Fibroblast of lung (primary cell): Measurements from ENCODE around the gene DUSP11. TPM values are rescaled to one million over a fixed set of nuclear protein-coding genes. Genes with fewer than 3 reads are reported as not detected.
"Not testable (repeated sequence)": the region's sequence is repeated elsewhere in the genome, so short reads cannot be mapped to it uniquely, and the experiment has no call there.

Experiments used
- DNase-seq, 2 donors: peaks; one replicate each; pipeline versions ENCODE4 v3.0.0 to v3.0.0-alpha.2; 2010; ENCODE audit warnings: low read depth in 2 of 2
- H2AFZ ChIP-seq: 2 replicates; pipeline ENCODE4 v1.5.1; 2012; ENCODE audit warnings: low read length, control low read depth, inconsistent platforms
- H3K27ac ChIP-seq: 2 replicates; pipeline ENCODE4 v1.5.1; 2011; ENCODE audit warnings: low read length, control low read depth; ENCODE audit not compliant: insufficient read depth
- H3K27me3 ChIP-seq: 2 replicates; pipeline ENCODE4 v1.5.1; 2011; ENCODE audit warnings: mild to moderate bottlenecking, low read length; ENCODE audit not compliant: control insufficient read depth, insufficient read depth
- H3K36me3 ChIP-seq: 2 replicates; pipeline ENCODE4 v1.5.1; 2011; ENCODE audit warnings: low read length; ENCODE audit not compliant: control insufficient read depth, insufficient read depth
- H3K4me1 ChIP-seq: 2 replicates; pipeline ENCODE4 v1.5.1; 2011; ENCODE audit warnings: low read length; ENCODE audit not compliant: control insufficient read depth, insufficient read depth; ENCODE audit errors: extremely low read depth
- H3K4me2 ChIP-seq: 2 replicates; pipeline ENCODE4 v1.5.1; 2011; ENCODE audit warnings: low read length, control low read depth; ENCODE audit not compliant: insufficient read depth; ENCODE audit errors: extremely low read depth
- H3K4me3 ChIP-seq, 4 experiments: fragments of 200-600 bp in 1 of 4; sonication (generic) in 1 of 4; replicated peaks in 1 of 4; 2 replicates each; pipeline ENCODE4 v1.5.1; 2011 to 2016; ENCODE audit warnings: low read length in 4 of 4, low read depth in 3 of 4, mild to moderate bottlenecking in 3 of 4, control low read depth in 2 of 4, inconsistent platforms in 1 of 4, mixed read lengths in 1 of 4; ENCODE audit not compliant: insufficient read depth in 1 of 4; ENCODE audit errors: control extremely low read depth in 1 of 4
- H3K79me2 ChIP-seq: 2 replicates; pipeline ENCODE4 v1.5.1; 2012; ENCODE audit warnings: mild to moderate bottlenecking, low read length, inconsistent platforms; ENCODE audit not compliant: control insufficient read depth, insufficient read depth
- H3K9ac ChIP-seq: 2 replicates; pipeline ENCODE4 v1.5.1; 2011; ENCODE audit warnings: mild to moderate bottlenecking, low read length, control low read depth; ENCODE audit not compliant: insufficient read depth
- H3K9me3 ChIP-seq: 2 replicates; pipeline ENCODE4 v1.5.1; 2012; ENCODE audit warnings: low read depth, low read length; ENCODE audit not compliant: control insufficient read depth, insufficient read depth
- H4K20me1 ChIP-seq: 2 replicates; pipeline ENCODE4 v1.5.1; 2011; ENCODE audit warnings: low read length; ENCODE audit not compliant: control insufficient read depth, insufficient read depth; ENCODE audit errors: extremely low read depth
- EZH2 ChIP-seq: IDR thresholded peaks from 2 replicates; pipeline ENCODE4 v1.5.1; 2012; ENCODE audit warnings: low read length, control low read depth, mild to moderate bottlenecking; ENCODE audit errors: missing control alignments
- polyA plus RNA-seq, 2 donors: library from polyadenylated mRNA; depleted of rRNA in 1 of 2; stranded (reverse) in 1 of 2; unstranded in 1 of 2; fragments of >200 nt; gene quantifications; 2 replicates each; pipeline ENCODE4 v1.2.1, GENCODE V29; 2011 to 2012; ENCODE audit warnings: missing spikeins in 1 of 2
- total RNA-seq: library from RNA; depleted of rRNA; stranded (reverse); fragments of >200 nt; gene quantifications from 2 replicates; pipeline ENCODE4 v1.2.1, GENCODE V29; 2014
- TF ChIP-seq, protein P1 (sequence below), 2 donors: IDR thresholded peaks in 1 of 2; conservative IDR thresholded peaks in 1 of 2; 1 replicate in 1 of 2; 2 replicates in 1 of 2; pipeline ENCODE4 v1.5.1; 2011 to 2012; ENCODE audit warnings: low read length in 2 of 2, control low read depth in 1 of 2, inconsistent platforms in 1 of 2, low read depth in 1 of 2, mild to moderate bottlenecking in 1 of 2

The DUSP11 gene
- total and polyA plus RNA-seq, 2 donors (not counting 1 experiment from before 2014, with no cell fraction given): 31.7 to 38.0 TPM

DNA sequence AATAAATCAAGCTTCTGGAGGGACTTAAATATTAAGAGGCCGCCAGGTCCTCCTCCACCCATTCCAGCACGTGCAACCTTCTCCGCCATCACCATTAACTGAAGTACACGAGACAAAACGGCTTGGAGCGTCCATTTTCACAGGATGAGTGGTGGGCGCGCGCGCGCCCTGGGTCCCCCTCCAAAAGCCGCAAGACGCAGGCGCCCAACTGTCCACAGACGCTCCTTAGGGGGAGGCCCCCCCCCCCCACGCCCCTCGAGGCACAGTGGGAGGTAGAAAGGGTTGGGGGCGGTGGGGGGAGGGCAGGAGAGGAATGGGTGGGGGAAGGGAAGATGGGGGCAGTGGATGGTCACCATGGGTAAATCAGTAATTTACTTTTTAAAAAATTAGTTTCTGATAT is 38.4 kb upstream of the DUSP11 start:
- peaks cover 18% of the 10 kb centered on the region for H3K27me3 ChIP-seq
- no peak overlapping the region for H3K4me3 ChIP-seq
- no peak overlapping the region for H3K4me2 ChIP-seq
- H3K4me1 ChIP-seq: no peaks in the 10 kb centered on the region
- H3K27ac ChIP-seq: no peak overlapping the region
- no peaks in the 10 kb centered on the region for H3K79me2 ChIP-seq
- no peak for TF ChIP-seq EZH2
- TF ChIP-seq, protein P1, sequence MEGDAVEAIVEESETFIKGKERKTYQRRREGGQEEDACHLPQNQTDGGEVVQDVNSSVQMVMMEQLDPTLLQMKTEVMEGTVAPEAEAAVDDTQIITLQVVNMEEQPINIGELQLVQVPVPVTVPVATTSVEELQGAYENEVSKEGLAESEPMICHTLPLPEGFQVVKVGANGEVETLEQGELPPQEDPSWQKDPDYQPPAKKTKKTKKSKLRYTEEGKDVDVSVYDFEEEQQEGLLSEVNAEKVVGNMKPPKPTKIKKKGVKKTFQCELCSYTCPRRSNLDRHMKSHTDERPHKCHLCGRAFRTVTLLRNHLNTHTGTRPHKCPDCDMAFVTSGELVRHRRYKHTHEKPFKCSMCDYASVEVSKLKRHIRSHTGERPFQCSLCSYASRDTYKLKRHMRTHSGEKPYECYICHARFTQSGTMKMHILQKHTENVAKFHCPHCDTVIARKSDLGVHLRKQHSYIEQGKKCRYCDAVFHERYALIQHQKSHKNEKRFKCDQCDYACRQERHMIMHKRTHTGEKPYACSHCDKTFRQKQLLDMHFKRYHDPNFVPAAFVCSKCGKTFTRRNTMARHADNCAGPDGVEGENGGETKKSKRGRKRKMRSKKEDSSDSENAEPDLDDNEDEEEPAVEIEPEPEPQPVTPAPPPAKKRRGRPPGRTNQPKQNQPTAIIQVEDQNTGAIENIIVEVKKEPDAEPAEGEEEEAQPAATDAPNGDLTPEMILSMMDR (conservative IDR thresholded peaks at IDR 0.05 in 1 of 2, IDR thresholded peaks at IDR 0.05 in 1 of 2; ENCODE audit: low read depth in 1 of 2, low read length in 2 of 2): no peak
- no peak overlapping the region for H3K9ac ChIP-seq
- H2AFZ ChIP-seq: no peak overlapping the region
- DNase-seq: no peak
- H3K9me3 ChIP-seq: no peaks in the 10 kb centered on the region
- H3K36me3 ChIP-seq: no peaks in the 10 kb centered on the region
- H4K20me1 ChIP-seq: no peaks in the 10 kb centered on the region

DNA sequence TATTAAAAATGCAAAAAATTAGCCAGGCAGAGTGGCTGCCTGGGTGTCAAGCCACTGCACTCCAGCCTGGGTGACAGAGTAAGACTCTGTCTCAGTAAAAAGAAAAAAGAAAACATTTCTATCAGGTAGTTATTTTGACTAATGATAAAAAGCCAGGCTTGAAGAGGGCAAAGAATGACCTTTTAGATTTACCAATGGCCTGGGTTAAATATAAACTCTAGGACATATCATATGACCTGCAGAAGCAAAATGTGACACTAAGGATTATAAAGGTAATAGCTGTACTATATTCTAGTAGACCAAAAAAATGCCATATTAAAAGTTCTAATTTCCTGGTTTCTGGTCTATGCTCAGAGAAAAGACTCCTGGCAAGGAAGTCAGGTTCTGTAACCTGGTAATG is 32.7 kb upstream of the DUSP11 start:
- H3K9ac ChIP-seq: no peak overlapping the region
- no peak overlapping the region for H3K27ac ChIP-seq
- no peaks in the 10 kb centered on the region for H3K4me1 ChIP-seq
- H3K4me2 ChIP-seq: no peak overlapping the region
- no peak for DNase-seq
- no peak overlapping the region for H3K4me3 ChIP-seq
- no peak overlapping the region for H2AFZ ChIP-seq
- TF ChIP-seq, protein P1 (conservative IDR thresholded peaks at IDR 0.05 in 1 of 2, IDR thresholded peaks at IDR 0.05 in 1 of 2; ENCODE audit: low read depth in 1 of 2, low read length in 2 of 2): no peak
- TF ChIP-seq EZH2: no peak
- H3K27me3 ChIP-seq: peaks cover 19% of the 10 kb centered on the region
- H3K9me3 ChIP-seq: no peaks in the 10 kb centered on the region
- no peaks in the 10 kb centered on the region for H3K36me3 ChIP-seq
- no peaks in the 10 kb centered on the region for H4K20me1 ChIP-seq
- H3K79me2 ChIP-seq: no peaks in the 10 kb centered on the region

GRCh38 chr2:73811878-73812277 is 32.0 kb upstream of the DUSP11 start:
- no peak for DNase-seq
- H4K20me1 ChIP-seq: no peaks in the 10 kb centered on the region
- no peak overlapping the region for H2AFZ ChIP-seq
- H3K9ac ChIP-seq: no peak overlapping the region
- no peak overlapping the region for H3K4me3 ChIP-seq
- no peaks in the 10 kb centered on the region for H3K4me1 ChIP-seq
- H3K27me3 ChIP-seq: peaks cover 19% of the 10 kb centered on the region
- H3K27ac ChIP-seq: no peak overlapping the region
- no peaks in the 10 kb centered on the region for H3K79me2 ChIP-seq
- H3K9me3 ChIP-seq: no peaks in the 10 kb centered on the region
- H3K4me2 ChIP-seq: no peak overlapping the region
- no peaks in the 10 kb centered on the region for H3K36me3 ChIP-seq
- TF ChIP-seq EZH2: no peak
- TF ChIP-seq, protein P1 (conservative IDR thresholded peaks at IDR 0.05 in 1 of 2, IDR thresholded peaks at IDR 0.05 in 1 of 2; ENCODE audit: low read depth in 1 of 2, low read length in 2 of 2): no peak

- H3K9me3 ChIP-seq, H3K27me3 ChIP-seq, H4K20me1 ChIP-seq, H3K79me2 ChIP-seq, H3K4me2 ChIP-seq, H3K4me1 ChIP-seq, H3K27ac ChIP-seq, H3K36me3 ChIP-seq, H2AFZ ChIP-seq, DNase-seq, H3K4me3 ChIP-seq, H3K9ac ChIP-seq: not testable (repeated sequence)
Observed at GRCh38 chr2:73783883-73784282, 4.0 kb upstream of the DUSP11 start, which contains the start of gene C2orf78. TSS of gene C2orf78 (plus strand) at chr2:73784183. CDS start at chr2:73784310, 127 bp downstream.

DNA sequence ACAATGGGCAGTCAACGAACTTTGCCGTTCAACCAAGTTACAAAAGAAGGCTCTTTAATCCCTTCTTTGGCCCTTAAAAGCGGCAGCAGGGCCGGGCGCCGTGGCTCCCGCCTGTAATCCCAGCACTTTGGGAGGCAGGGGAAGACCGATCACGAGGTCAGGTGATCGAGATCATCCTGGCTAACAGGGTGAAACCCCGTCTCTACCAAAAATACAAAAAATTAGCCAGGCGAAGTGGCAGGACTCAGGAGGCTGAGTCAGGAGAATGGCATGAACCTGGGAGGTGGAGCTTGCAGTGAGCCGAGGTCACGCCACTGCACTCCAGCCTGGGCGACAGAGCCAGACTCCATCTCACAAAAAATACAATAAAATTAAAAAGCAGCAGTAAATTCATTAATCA is 3.5 kb upstream of the DUSP11 start:
- not testable (repeated sequence) for DNase-seq, H2AFZ ChIP-seq, H3K4me2 ChIP-seq, H3K27me3 ChIP-seq, H3K9ac ChIP-seq, H3K27ac ChIP-seq, H3K4me1 ChIP-seq, H3K4me3 ChIP-seq, H3K9me3 ChIP-seq, H4K20me1 ChIP-seq, H3K36me3 ChIP-seq
- peaks cover 15% of the 10 kb centered on the region for H3K79me2 ChIP-seq
